Thoracic aorta (tissue), 2 donors: ENCODE data around the gene USP32. TPM values are rescaled to one million over a fixed set of nuclear protein-coding genes. Genes with fewer than 3 reads are reported as not detected.

Source experiments
- ATAC-seq: fragments of 150-250 bp; one replicate; pipeline ENCODE4 v1.8.0; 2017; ENCODE audit warnings: low read depth; ENCODE audit not compliant: insufficient number of reproducible peaks, low FRiP score
- DNase-seq: peaks from one replicate; pipeline ENCODE4 v3.0.0-alpha.2; 2020; ENCODE audit warnings: low spot score
- H3K27ac ChIP-seq, 2 donors: fragments of 200-600 bp; sonication (generic); 1 replicate in 1 of 2; 2 replicates in 1 of 2; pipeline ENCODE4 v1.5.1; 2016; ENCODE audit warnings: mild to moderate bottlenecking in 2 of 2, moderate library complexity in 2 of 2
- H3K27me3 ChIP-seq: fragments of 200-600 bp; sonication (generic); replicated peaks from 2 replicates; pipeline ENCODE4 v1.6.0; 2016; ENCODE audit warnings: mild to moderate bottlenecking; ENCODE audit not compliant: insufficient read depth
- H3K36me3 ChIP-seq: fragments of 200-600 bp; sonication (generic); one replicate; pipeline ENCODE4 v1.5.1; 2016
- H3K4me1 ChIP-seq, 2 donors: fragments of 200-600 bp; sonication (generic); 1 replicate in 1 of 2; 2 replicates in 1 of 2; pipeline versions ENCODE4 v1.5.1 to v1.6.0; 2016; ENCODE audit warnings: low read depth in 2 of 2, mild to moderate bottlenecking in 1 of 2; ENCODE audit not compliant: control insufficient read depth in 1 of 2
- H3K4me3 ChIP-seq: fragments of 200-600 bp; sonication (generic); 2 replicates; pipeline ENCODE4 v1.5.1; 2016; ENCODE audit warnings: mild to moderate bottlenecking
- H3K9me3 ChIP-seq: fragments of 200-600 bp; sonication (generic); 2 replicates; pipeline ENCODE4 v1.5.1; 2016
- total RNA-seq, 2 donors: library from RNA; depleted of rRNA; stranded (reverse); fragments of >200 nt; gene quantifications; one replicate each; pipeline versions ENCODE4 v1.1.0 to v1.2.3, GENCODE V29; 2016
- TF ChIP-seq, protein P1 (sequence below): fragments of 200-600 bp; sonication (generic); IDR thresholded peaks from one replicate; pipeline ENCODE4 v1.5.1; 2019; ENCODE audit warnings: antibody characterized with exemption

The USP32 gene
- total RNA-seq, 2 donors from 2014 or later = 24.8 to 58.4 TPM

GRCh38 chr17:60325730-60326524 lies 66.0 kb downstream of the USP32 start:
- H3K27ac ChIP-seq = no peak overlapping the region
- H3K4me3 ChIP-seq = no peak overlapping the region
- ATAC-seq (no peak), DNase-seq (no peak)
- H3K4me1 ChIP-seq = peaks cover 0 to 14% of the 10 kb centered on the region in 2 donors
- H3K27me3 ChIP-seq = no peaks in the 10 kb centered on the region
- TF ChIP-seq, protein P1, sequence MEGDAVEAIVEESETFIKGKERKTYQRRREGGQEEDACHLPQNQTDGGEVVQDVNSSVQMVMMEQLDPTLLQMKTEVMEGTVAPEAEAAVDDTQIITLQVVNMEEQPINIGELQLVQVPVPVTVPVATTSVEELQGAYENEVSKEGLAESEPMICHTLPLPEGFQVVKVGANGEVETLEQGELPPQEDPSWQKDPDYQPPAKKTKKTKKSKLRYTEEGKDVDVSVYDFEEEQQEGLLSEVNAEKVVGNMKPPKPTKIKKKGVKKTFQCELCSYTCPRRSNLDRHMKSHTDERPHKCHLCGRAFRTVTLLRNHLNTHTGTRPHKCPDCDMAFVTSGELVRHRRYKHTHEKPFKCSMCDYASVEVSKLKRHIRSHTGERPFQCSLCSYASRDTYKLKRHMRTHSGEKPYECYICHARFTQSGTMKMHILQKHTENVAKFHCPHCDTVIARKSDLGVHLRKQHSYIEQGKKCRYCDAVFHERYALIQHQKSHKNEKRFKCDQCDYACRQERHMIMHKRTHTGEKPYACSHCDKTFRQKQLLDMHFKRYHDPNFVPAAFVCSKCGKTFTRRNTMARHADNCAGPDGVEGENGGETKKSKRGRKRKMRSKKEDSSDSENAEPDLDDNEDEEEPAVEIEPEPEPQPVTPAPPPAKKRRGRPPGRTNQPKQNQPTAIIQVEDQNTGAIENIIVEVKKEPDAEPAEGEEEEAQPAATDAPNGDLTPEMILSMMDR = no peak
- no peaks in the 10 kb centered on the region for H3K36me3 ChIP-seq
- no peaks in the 10 kb centered on the region for H3K9me3 ChIP-seq

- TF ChIP-seq, protein P1 = no peak
- Histone ChIP-seq H3K27ac (no peak overlapping the region), H3K36me3 (no peaks in the 10 kb centered on the region), H3K4me3 (no peak overlapping the region), H3K27me3 (no peaks in the 10 kb centered on the region), H3K4me1 (peaks cover 0 to 14% of the 10 kb centered on the region in 2 donors), H3K9me3 (no peaks in the 10 kb centered on the region)
- DNase-seq (no peak), ATAC-seq (no peak)
Observed at GRCh38 chr17:60323754-60324153, 68.2 kb downstream of the USP32 start.

- peaks cover 0 to 13% of the 10 kb centered on the region in 2 donors for H3K4me1 ChIP-seq
- DNase-seq (no peak), ATAC-seq (no peak)
- TF ChIP-seq, protein P1 = no peak
- no peak overlapping the region for H3K27ac ChIP-seq
- H3K36me3 ChIP-seq = no peaks in the 10 kb centered on the region
- H3K9me3 ChIP-seq = no peaks in the 10 kb centered on the region
- H3K4me3 ChIP-seq = no peak overlapping the region
- no peaks in the 10 kb centered on the region for H3K27me3 ChIP-seq
Observed at GRCh38 chr17:60322056-60322387, 69.9 kb downstream of the USP32 start.

DNA sequence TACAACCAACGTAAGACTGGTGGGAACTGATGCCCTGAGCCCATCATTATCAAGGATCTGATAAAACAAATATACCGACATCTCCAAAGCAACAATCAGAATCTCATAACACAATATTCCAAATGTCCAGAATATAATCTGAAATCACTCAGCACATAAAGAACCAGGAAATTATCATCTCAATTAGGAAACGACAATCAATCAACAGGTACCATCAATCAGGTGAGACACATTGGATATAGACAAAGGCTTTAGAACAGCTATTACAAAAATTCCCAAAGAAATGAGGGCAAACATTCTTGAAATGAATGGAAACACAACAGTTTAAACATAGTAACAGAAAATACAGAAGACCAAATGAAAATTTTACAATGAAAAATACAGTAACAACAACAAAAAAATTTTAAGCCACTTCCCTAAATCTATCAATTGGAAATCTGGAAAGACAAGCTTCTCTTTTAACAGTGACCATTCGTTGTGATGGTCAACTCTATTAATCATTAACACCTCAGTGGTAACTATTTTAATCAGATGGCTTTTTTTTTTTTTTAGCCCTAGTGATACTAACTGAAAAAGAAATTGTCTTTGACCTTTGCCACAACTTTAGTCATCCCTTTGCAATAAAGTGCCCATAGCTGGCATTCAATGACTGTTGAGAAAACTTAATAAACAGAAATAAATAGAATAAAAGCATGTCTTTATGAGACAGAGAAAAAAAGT lies 70.4 kb downstream of the USP32 start:
- no peaks in the 10 kb centered on the region for H3K36me3 ChIP-seq
- DNase-seq (no peak), ATAC-seq (no peak)
- H3K4me3 ChIP-seq = no peak overlapping the region
- H3K27ac ChIP-seq = no peak overlapping the region
- H3K9me3 ChIP-seq = no peaks in the 10 kb centered on the region
- H3K27me3 ChIP-seq = no peaks in the 10 kb centered on the region
- TF ChIP-seq, protein P1 = no peak
- peaks cover 0 to 8% of the 10 kb centered on the region in 2 donors for H3K4me1 ChIP-seq

DNA sequence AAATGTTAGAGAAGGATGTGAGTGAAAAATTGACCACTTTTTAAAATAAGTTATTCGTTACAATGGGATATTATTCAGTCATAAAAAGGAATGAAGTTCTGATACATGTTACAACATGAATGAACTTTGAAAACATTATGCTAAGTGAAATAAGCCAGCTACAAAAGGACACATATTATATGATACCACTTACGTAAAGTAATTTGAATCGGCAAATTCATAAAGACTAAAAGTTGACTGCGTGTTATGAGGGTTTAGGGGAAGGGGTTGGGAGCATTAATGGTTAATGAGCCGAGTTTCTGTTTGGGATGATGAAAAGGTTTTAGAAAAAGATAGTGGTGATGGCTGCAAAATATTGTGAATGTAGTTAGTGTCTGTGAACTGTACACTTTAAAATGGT lies 73.1 kb downstream of the USP32 start:
- Histone ChIP-seq H3K4me1 (peaks cover 0 to 4% of the 10 kb centered on the region in 2 donors), H3K4me3 (no peak overlapping the region), H3K27me3 (no peaks in the 10 kb centered on the region), H3K9me3 (no peaks in the 10 kb centered on the region), H3K27ac (no peak overlapping the region), H3K36me3 (no peaks in the 10 kb centered on the region)
- ATAC-seq = no peak
- TF ChIP-seq, protein P1 = no peak
- DNase-seq = no peak
